K562 (cell line): ENCODE data around the gene PRAME. TPM values are rescaled to one million over a fixed set of nuclear protein-coding genes. Genes with fewer than 3 reads are reported as not detected.
A peak's percentile ranks its signal among the peaks of the same experiment; 100 is the strongest.

Source experiments
- ERF ChIP-seq: fragments of 450-650 bp; formaldehyde crosslinking; IDR thresholded peaks from 2 replicates; pipeline ENCODE4 v1.4.0; 2020; ENCODE audit warnings: mild to moderate bottlenecking, mixed read lengths
- FOSL1 ChIP-seq: fragments of 200-800 bp; sonication (Bioruptor generic); conservative IDR thresholded peaks from 2 replicates; pipeline ENCODE4 v1.6.1; 2016; ENCODE audit warnings: missing genetic modification characterization, missing compliant biosample characterization
- GATAD2B ChIP-seq: fragments of 450-650 bp; IDR thresholded peaks from 2 replicates; pipeline ENCODE4 v1.6.1; 2017; ENCODE audit warnings: mild to moderate bottlenecking, borderline replicate concordance
- KLF1 ChIP-seq: fragments of 450-650 bp; IDR thresholded peaks from 2 replicates; pipeline ENCODE4 v1.6.1; 2016; ENCODE audit warnings: missing genetic modification characterization, missing compliant biosample characterization
- MAFF ChIP-seq: IDR thresholded peaks from 2 replicates; pipeline ENCODE4 v1.6.1; 2012; ENCODE audit warnings: low read length, improper control_type of control experiment
- MBD2 ChIP-seq: sonication (generic); IDR thresholded peaks from 2 replicates; pipeline ENCODE4 v1.6.1; 2016; ENCODE audit warnings: low read depth, borderline replicate concordance
- MECOM ChIP-seq: fragments of 250-450 bp; sonication (Bioruptor Pico); IDR thresholded peaks from 2 replicates; pipeline ENCODE4 v1.8.0; 2022; ENCODE audit warnings: inconsistent platforms
- NFE2 ChIP-seq: IDR thresholded peaks from 2 replicates; pipeline ENCODE4 v1.6.1; 2014; ENCODE audit warnings: antibody characterized with exemption, low read depth
- NR2C2 ChIP-seq, 2 experiments: fragments of 200-800 bp in 1 of 2; sonication (Bioruptor generic) in 1 of 2; sonication (generic) in 1 of 2; formaldehyde crosslinking in 1 of 2; IDR thresholded peaks; 2 replicates each; pipeline versions ENCODE4 v1.6.1 to v1.8.0; 2016 to 2022; ENCODE audit warnings: mild to moderate bottlenecking in 1 of 2, missing compliant biosample characterization in 1 of 2, missing genetic modification characterization in 1 of 2, missing genetic modification reagents in 1 of 2
- RB1 ChIP-seq: fragments of 450-650 bp; IDR thresholded peaks from 2 replicates; pipeline ENCODE4 v1.6.1; 2017; ENCODE audit warnings: low read depth, mild to moderate bottlenecking
- TBP ChIP-seq: optimal IDR thresholded peaks from 2 replicates; pipeline ENCODE3; 2011; ENCODE audit warnings: low read depth, low read length, improper control_type of control experiment
- XRCC4 ChIP-seq: IDR thresholded peaks from one replicate; pipeline ENCODE4 v1.6.1; 2011; ENCODE audit not compliant: insufficient read depth, insufficient read length; ENCODE audit errors: extremely low read depth
- ZC3H8 ChIP-seq: fragments of 450-650 bp; IDR thresholded peaks from 2 replicates; pipeline ENCODE4 v1.6.1; 2017
- ZFPM2 ChIP-seq: fragments of 250-450 bp; sonication (Bioruptor Pico); IDR thresholded peaks from 2 replicates; pipeline ENCODE4 v1.5.1; 2022; ENCODE audit warnings: mild to moderate bottlenecking
- ZNF165 ChIP-seq: fragments of 250-450 bp; sonication (Bioruptor Pico); IDR thresholded peaks from 2 replicates; pipeline ENCODE4 v1.4.0; 2020; ENCODE audit warnings: borderline replicate concordance
- ZNF263 ChIP-seq: sonication (generic); formaldehyde crosslinking; IDR thresholded peaks from 2 replicates; pipeline ENCODE4 v1.8.0; 2022; ENCODE audit warnings: mild to moderate bottlenecking, missing genetic modification reagents, borderline replicate concordance
- ZNF830 ChIP-seq: fragments of 250-450 bp; sonication (Bioruptor Pico); IDR thresholded peaks from 2 replicates; pipeline ENCODE4 v1.5.0; 2021; ENCODE audit warnings: mild to moderate bottlenecking
- ZSCAN32 ChIP-seq: fragments of 450-650 bp; formaldehyde crosslinking; IDR thresholded peaks from 2 replicates; pipeline ENCODE4 v1.4.0; 2020; ENCODE audit warnings: mild to moderate bottlenecking, moderate library complexity
- polyA plus RNA-seq, 8 experiments: library from polyadenylated mRNA; depleted of rRNA in 4 of 8; stranded (reverse) in 5 of 8; unstranded in 3 of 8; fragments of >200 nt; fragmentation: Nextera tagmentation in 2 of 8; fragmentation: Illumina TruSeq in 1 of 8; extraction: Ambion mirVana in 2 of 8; extraction: Trizol in 1 of 8; gene quantifications; 2 replicates each; pipeline versions ENCODE4 v1.2.1 to v1.2.3, GENCODE V29; 2011 to 2014; ENCODE audit warnings: inconsistent platforms in 1 of 8, missing spikeins in 1 of 8
- total RNA-seq, 7 experiments: library from RNA; depleted of rRNA in 6 of 7; stranded (reverse); fragments of >200 nt in 6 of 7; fragmentation: Illumina TruSeq in 2 of 7; extraction: Trizol in 2 of 7; gene quantifications; 2 replicates each; pipeline versions ENCODE4 v1.2.1 to v1.2.3, GENCODE V29; 2011 to 2021; ENCODE audit warnings: low replicate concordance in 1 of 7
- TF ChIP-seq, protein P1 (sequence below): fragments of 250-450 bp; sonication (Bioruptor Pico); IDR thresholded peaks from 2 replicates; pipeline ENCODE4 v1.4.0; 2020
- TF ChIP-seq, protein P2 (sequence below), 3 experiments: IDR thresholded peaks in 2 of 3; conservative IDR thresholded peaks in 1 of 3; 2 replicates each; pipeline ENCODE4 v1.5.1; 2011 to 2012; ENCODE audit warnings: low read length in 3 of 3, mild to moderate bottlenecking in 3 of 3, control low read depth in 2 of 3, improper control_type of control experiment in 1 of 3, inconsistent platforms in 1 of 3, low read depth in 1 of 3, mixed read lengths in 1 of 3, moderate library complexity in 1 of 3; ENCODE audit not compliant: insufficient read depth in 2 of 3

The PRAME gene
- total and polyA plus RNA-seq, 9 of the 15 experiments (the other 6 are each of a cell fraction or from before 2014, with no cell fraction given), result 662 to 2,141 (median 1,142) TPM

DNA sequence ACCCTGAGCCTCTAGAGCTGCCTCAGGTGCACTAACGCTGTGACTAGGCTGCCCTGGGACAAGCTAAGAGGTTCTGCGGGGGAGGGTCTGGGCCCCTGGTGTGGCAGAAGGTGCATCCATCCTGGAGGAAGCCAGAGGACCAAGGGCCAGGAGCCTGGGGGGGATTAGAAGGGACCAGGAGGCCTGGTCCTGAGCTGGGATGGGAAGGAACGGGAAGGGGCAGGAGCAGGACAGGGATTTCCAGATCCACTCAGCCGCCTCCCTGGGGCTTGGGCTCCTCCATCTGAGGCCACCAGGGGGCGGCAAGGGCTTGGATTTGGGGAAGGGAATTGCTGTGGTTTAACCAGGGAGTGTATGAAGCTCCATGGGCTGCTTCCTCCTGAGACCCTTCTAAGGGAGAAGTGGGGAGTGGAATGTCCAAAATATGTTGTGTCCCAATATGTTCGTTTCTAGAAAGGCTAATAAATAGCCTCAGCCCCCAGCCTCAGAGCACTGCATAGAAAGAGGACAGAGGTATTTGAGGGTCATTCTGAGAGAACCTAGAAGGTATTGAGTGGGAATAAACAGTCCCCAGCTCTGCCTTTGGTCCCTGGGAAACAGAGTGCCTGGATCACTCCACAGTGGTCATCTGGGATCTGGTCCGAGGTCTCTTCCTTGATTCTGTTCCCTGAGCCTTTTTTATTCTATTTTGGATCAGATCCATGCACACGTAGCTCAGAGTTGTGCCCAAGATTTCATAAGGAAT is 17.4 kb upstream of the PRAME start (continued):
- TF ChIP-seq, protein P1, sequence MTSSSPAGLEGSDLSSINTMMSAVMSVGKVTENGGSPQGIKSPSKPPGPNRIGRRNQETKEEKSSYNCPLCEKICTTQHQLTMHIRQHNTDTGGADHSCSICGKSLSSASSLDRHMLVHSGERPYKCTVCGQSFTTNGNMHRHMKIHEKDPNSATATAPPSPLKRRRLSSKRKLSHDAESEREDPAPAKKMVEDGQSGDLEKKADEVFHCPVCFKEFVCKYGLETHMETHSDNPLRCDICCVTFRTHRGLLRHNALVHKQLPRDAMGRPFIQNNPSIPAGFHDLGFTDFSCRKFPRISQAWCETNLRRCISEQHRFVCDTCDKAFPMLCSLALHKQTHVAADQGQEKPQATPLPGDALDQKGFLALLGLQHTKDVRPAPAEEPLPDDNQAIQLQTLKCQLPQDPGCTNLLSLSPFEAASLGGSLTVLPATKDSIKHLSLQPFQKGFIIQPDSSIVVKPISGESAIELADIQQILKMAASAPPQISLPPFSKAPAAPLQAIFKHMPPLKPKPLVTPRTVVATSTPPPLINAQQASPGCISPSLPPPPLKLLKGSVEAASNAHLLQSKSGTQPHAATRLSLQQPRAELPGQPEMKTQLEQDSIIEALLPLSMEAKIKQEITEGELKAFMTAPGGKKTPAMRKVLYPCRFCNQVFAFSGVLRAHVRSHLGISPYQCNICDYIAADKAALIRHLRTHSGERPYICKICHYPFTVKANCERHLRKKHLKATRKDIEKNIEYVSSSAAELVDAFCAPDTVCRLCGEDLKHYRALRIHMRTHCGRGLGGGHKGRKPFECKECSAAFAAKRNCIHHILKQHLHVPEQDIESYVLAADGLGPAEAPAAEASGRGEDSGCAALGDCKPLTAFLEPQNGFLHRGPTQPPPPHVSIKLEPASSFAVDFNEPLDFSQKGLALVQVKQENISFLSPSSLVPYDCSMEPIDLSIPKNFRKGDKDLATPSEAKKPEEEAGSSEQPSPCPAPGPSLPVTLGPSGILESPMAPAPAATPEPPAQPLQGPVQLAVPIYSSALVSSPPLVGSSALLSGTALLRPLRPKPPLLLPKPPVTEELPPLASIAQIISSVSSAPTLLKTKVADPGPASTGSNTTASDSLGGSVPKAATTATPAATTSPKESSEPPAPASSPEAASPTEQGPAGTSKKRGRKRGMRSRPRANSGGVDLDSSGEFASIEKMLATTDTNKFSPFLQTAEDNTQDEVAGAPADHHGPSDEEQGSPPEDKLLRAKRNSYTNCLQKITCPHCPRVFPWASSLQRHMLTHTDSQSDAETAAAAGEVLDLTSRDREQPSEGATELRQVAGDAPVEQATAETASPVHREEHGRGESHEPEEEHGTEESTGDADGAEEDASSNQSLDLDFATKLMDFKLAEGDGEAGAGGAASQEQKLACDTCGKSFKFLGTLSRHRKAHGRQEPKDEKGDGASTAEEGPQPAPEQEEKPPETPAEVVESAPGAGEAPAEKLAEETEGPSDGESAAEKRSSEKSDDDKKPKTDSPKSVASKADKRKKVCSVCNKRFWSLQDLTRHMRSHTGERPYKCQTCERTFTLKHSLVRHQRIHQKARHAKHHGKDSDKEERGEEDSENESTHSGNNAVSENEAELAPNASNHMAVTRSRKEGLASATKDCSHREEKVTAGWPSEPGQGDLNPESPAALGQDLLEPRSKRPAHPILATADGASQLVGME, result 0 out of 2 replicates have a peak, but pooled peaks have one; percentile 32
- TF ChIP-seq, protein P2, sequence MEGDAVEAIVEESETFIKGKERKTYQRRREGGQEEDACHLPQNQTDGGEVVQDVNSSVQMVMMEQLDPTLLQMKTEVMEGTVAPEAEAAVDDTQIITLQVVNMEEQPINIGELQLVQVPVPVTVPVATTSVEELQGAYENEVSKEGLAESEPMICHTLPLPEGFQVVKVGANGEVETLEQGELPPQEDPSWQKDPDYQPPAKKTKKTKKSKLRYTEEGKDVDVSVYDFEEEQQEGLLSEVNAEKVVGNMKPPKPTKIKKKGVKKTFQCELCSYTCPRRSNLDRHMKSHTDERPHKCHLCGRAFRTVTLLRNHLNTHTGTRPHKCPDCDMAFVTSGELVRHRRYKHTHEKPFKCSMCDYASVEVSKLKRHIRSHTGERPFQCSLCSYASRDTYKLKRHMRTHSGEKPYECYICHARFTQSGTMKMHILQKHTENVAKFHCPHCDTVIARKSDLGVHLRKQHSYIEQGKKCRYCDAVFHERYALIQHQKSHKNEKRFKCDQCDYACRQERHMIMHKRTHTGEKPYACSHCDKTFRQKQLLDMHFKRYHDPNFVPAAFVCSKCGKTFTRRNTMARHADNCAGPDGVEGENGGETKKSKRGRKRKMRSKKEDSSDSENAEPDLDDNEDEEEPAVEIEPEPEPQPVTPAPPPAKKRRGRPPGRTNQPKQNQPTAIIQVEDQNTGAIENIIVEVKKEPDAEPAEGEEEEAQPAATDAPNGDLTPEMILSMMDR (IDR thresholded peaks at IDR 0.05 in 2 of 3, conservative IDR thresholded peaks at IDR 0.05 in 1 of 3; ENCODE audit: insufficient read depth in 2 of 3, low read depth in 1 of 3, low read length in 3 of 3), result peak in 1 of 3 experiments; percentile 99; a peak in 2 of 6 replicates
- TF ChIP-seq NR2C2 (CRISPR knock-in tag; IDR thresholded peaks at IDR 0.05) (peak; percentile 75; the same call in 1 of the 2 replicates), NR2C2 (tag; IDR thresholded peaks at IDR 0.05) (no peak), ZNF165 (CRISPR knock-in tag) (0 out of 2 replicates have a peak, but pooled peaks have one; percentile 16), NFE2 (0 out of 2 replicates have a peak, but pooled peaks have one; percentile 1), ZNF263 (CRISPR knock-in tag) (peak; percentile 15; the same call in 1 of the 2 replicates), ZC3H8 (no peak), RB1 (no peak), ZSCAN32 (CRISPR knock-in tag) (0 out of 2 replicates have a peak, but pooled peaks have one; percentile 4), ERF (0 out of 2 replicates have a peak, but pooled peaks have one; percentile 28), TBP (peak; percentile 51), KLF1 (no peak), XRCC4 (no peak), ZNF830 (CRISPR knock-in tag) (0 out of 2 replicates have a peak, but pooled peaks have one; percentile 32), FOSL1 (tag) (no peak), ZFPM2 (0 out of 2 replicates have a peak, but pooled peaks have one; percentile 88), GATAD2B (no peak), MECOM (CRISPR knock-in tag) (0 out of 2 replicates have a peak, but pooled peaks have one; percentile 39), MBD2 (no peak), MAFF (peak; percentile 10)
